Activated T-helper 1 cell treated with anti-CD3 and anti-CD28 coated beads, Interleukin-12 subunit alpha, Interleukin-12 subunit beta, Interleukin-2, Interleukin-4 antibody, amounts not matched to agents 30 ng/mL and 10 ng/mL and 1 ng/mL, durations not matched to agents 14 hours and 24 hours and 36 hours (primary cell): ENCODE results near the gene PTPRA. TPM values are rescaled to one million over a fixed set of nuclear protein-coding genes. Genes with fewer than 3 reads are reported as not detected.

Experiments used
- DNase-seq: peaks from one replicate; pipeline ENCODE4 v3.0.0; 2021; ENCODE audit warnings: low spot score
- H3K27ac Mint-ChIP-seq: one replicate; pipeline ENCODE4 v1.8.0; 2021; ENCODE audit warnings: mild to moderate bottlenecking, mixed read lengths
- H3K27me3 Mint-ChIP-seq: one replicate; pipeline ENCODE4 v1.8.0; 2022; ENCODE audit warnings: mild to moderate bottlenecking, moderate library complexity, mixed read lengths; ENCODE audit not compliant: insufficient read depth
- H3K36me3 Mint-ChIP-seq: one replicate; pipeline ENCODE4 v1.8.0; 2021; ENCODE audit warnings: low read depth, mixed read lengths
- H3K4me1 Mint-ChIP-seq: one replicate; pipeline ENCODE4 v1.8.0; 2021; ENCODE audit warnings: low read depth, mixed read lengths
- H3K4me3 Mint-ChIP-seq: one replicate; pipeline ENCODE4 v1.8.0; 2021; ENCODE audit warnings: mild to moderate bottlenecking, moderate library complexity, mixed read lengths
- H3K9me3 Mint-ChIP-seq: one replicate; pipeline ENCODE4 v1.8.0; 2021; ENCODE audit warnings: mixed read lengths
- intact Hi-C: fragments of 100-400 bp; cut with micrococcal nuclease; formaldehyde crosslinking; loops from one replicate; pipeline ENCODE4 v1.15.1; 2024
- total RNA-seq: library from RNA; stranded (reverse); gene quantifications from 2 replicates; pipeline ENCODE4 v1.2.3, GENCODE V29; 2022

Gene PTPRA
- total RNA-seq, 1 donor from 2014 or later, result 67.5 TPM

GRCh38 chr20:3088031-3088430, 214.8 kb downstream of the PTPRA start:
- DNase-seq, result no peak
- intact Hi-C loops, result no loop called here
- Mint-ChIP-seq H3K27ac (no peak overlapping the region), H3K4me1 (peaks cover 11% of the 10 kb centered on the region), H3K9me3 (no peaks in the 10 kb centered on the region), H3K4me3 (no peak overlapping the region), H3K36me3 (peaks cover 2% of the 10 kb centered on the region), H3K27me3 (peaks cover 45% of the 10 kb centered on the region)

Other genes with a start within 250 kb of the PTPRA start
- 863 and 897 TPM in 2 replicates for gene NOP56, start 220.8 kb upstream of the PTPRA start, total RNA-seq
- gene IDH3B, start 209.3 kb upstream of the PTPRA start, total RNA-seq, result 116 and 125 TPM in 2 replicates
- 12.3 and 12.6 TPM in 2 replicates for gene EBF4, start 180.7 kb upstream of the PTPRA start, total RNA-seq
- gene CPXM1, start 72.9 kb upstream of the PTPRA start, total RNA-seq, result 0.31 and 0.76 TPM in 2 replicates
- not detected in 2 replicates for gene C20orf141, start 58.5 kb upstream of the PTPRA start, total RNA-seq
- not detected in 2 replicates for gene TMEM239, start 57.1 kb upstream of the PTPRA start, total RNA-seq
- 24.0 and 27.9 TPM in 2 replicates for gene PCED1A, start 32.8 kb upstream of the PTPRA start, total RNA-seq
- 46.0 and 48.9 TPM in 2 replicates for gene VPS16, start 32.7 kb upstream of the PTPRA start, total RNA-seq
- gene GNRH2, start 170.1 kb downstream of the PTPRA start, total RNA-seq, result 2.1 and 2.3 TPM in 2 replicates
- 106 and 114 TPM in 2 replicates for gene MRPS26, start 172.6 kb downstream of the PTPRA start, total RNA-seq
- gene OXT, start 198.1 kb downstream of the PTPRA start, total RNA-seq, result not detected in 2 replicates
- gene AVP, start 211.2 kb downstream of the PTPRA start, total RNA-seq, result not detected in 2 replicates